ENCODE results near the gene SLC12A7.

- TF ChIP-seq CTCF (conservative IDR thresholded peaks at IDR 0.05 in 1 of 2, IDR thresholded peaks at IDR 0.05 in 1 of 2; ENCODE audit: low read depth in 1 of 2, low read length in 2 of 2) (no peak), EZH2 (IDR thresholded peaks at IDR 0.05; ENCODE audit: low read length, missing control alignments) (no peak)
These were observed 17.3 kb upstream of the SLC12A7 start for GRCh38 chr5:1128977-1129710.
